Transverse colon (tissue), 4 donors: ENCODE measurements around the gene MYO16. TPM values are rescaled to one million over a fixed set of nuclear protein-coding genes. Genes with fewer than 3 reads are reported as not detected.

Experiments used
- DNase-seq: peaks from one replicate; pipeline ENCODE4 v3.0.0-alpha.2; 2019
- H3K27ac ChIP-seq, 4 donors: fragments of 200-600 bp; sonication (generic); 2 replicates each; pipeline ENCODE4 v1.5.1; 2016 to 2018; ENCODE audit warnings: inconsistent platforms in 4 of 4
- H3K27me3 ChIP-seq: fragments of 200-600 bp; sonication (generic); 2 replicates; pipeline ENCODE4 v1.5.1; 2017; ENCODE audit warnings: inconsistent platforms
- H3K36me3 ChIP-seq, 4 donors: fragments of 200-600 bp; sonication (generic); 2 replicates each; pipeline ENCODE4 v1.5.1; 2017 to 2019; ENCODE audit warnings: inconsistent platforms in 4 of 4
- H3K4me1 ChIP-seq, 4 donors: fragments of 200-600 bp; sonication (generic); 2 replicates each; pipeline ENCODE4 v1.5.1; 2017 to 2020; ENCODE audit warnings: inconsistent platforms in 4 of 4
- H3K4me3 ChIP-seq, 4 donors: fragments of 200-600 bp; sonication (generic); 1 replicate in 1 of 4; 2 replicates in 3 of 4; pipeline versions ENCODE4 v1.5.1 to v1.6.1; 2017 to 2019; ENCODE audit warnings: inconsistent platforms in 4 of 4
- H3K9me3 ChIP-seq, 2 donors: fragments of 200-600 bp; sonication (generic); 2 replicates each; pipeline ENCODE4 v1.5.1; 2017 to 2019; ENCODE audit warnings: inconsistent platforms in 2 of 2
- EP300 ChIP-seq: sonication (generic); formaldehyde crosslinking; IDR thresholded peaks from one replicate; pipeline ENCODE4 v1.6.1; 2017; ENCODE audit warnings: antibody characterized with exemption, low read depth
- POLR2A ChIP-seq: fragments of 450-650 bp; IDR thresholded peaks from one replicate; pipeline ENCODE4 v1.6.1; 2016; ENCODE audit warnings: antibody characterized with exemption, mild to moderate bottlenecking, moderate library complexity
- POLR2AphosphoS5 ChIP-seq, 3 donors: sonication (generic); formaldehyde crosslinking; IDR thresholded peaks; one replicate each; pipeline ENCODE4 v1.6.1; 2016; ENCODE audit warnings: antibody characterized with exemption in 3 of 3
- WGBS, 2 donors: methylation state at CpG; one replicate each; pipeline ENCODE4 v1.1.5; 2018; ENCODE audit warnings: low coverage in 1 of 2; 5-methylcytosine and 5-hydroxymethylcytosine counted together
- in situ Hi-C, 4 donors: fragments of 200-750 bp; cut with MboI; loops; one replicate each; pipeline versions ENCODE4 v1.15.0 to v1.15.1; 2017; ENCODE audit warnings: low sequenced_read_pairs in 3 of 4, low pct_ligation_motif_present in 1 of 4, low pct_unique_long_range_greater_than_20kb in 1 of 4
- intact Hi-C: fragments of 100-400 bp; cut with DNase I; formaldehyde crosslinking; loops from one replicate; pipeline ENCODE4 v1.15.1; 2023; ENCODE audit warnings: low total_unique reads
- total RNA-seq, 4 donors: library from RNA; depleted of rRNA; stranded (reverse); fragments of >200 nt; gene quantifications; one replicate each; pipeline ENCODE4 v1.1.0, GENCODE V29; 2016
- TF ChIP-seq, protein P1 (sequence below), 5 experiments: fragments of 200-600 bp in 3 of 5; fragments of 450-650 bp in 2 of 5; sonication (generic) in 3 of 5; IDR thresholded peaks; 1 replicate in 2 of 5; 2 replicates in 3 of 5; pipeline ENCODE4 v1.5.1; 2016 to 2017; ENCODE audit warnings: antibody characterized with exemption in 5 of 5, inconsistent platforms in 3 of 5, mild to moderate bottlenecking in 2 of 5, moderate library complexity in 1 of 5

MYO16 gene
- total RNA-seq, 4 donors from 2014 or later, result under 0.01 to 3.4 TPM; not detected in 2

DNA sequence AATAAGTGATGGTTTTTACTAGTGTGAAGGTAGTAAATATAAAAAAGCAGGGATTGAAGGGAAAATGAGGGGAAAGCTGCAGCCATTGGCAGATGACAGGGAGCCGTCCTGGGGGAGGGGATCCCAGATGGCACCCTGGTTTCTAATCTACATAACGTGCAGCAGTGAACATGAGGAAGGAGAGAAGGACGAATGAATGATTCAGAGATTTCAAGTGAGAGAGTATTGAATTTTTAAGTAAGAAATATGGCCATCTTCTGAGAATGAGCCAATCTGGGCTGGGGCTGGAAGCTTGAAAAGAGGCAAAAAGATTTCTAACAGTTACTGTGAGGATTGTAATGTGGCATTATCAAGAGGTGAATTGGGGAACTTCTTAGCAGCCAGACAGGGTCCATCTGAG is 414.2 kb downstream of the MYO16 start:
- Histone ChIP-seq H3K4me1 (no peaks in the 10 kb centered on the region), H3K36me3 (no peaks in the 10 kb centered on the region), H3K4me3 (no peak overlapping the region), H3K9me3 (no peaks in the 10 kb centered on the region), H3K27ac (no peak overlapping the region), H3K27me3 (no peaks in the 10 kb centered on the region)
- in situ Hi-C loops (no loop called here), intact Hi-C loops (no loop called here)
- no peak for DNase-seq
- 78 to 83% methylated on average over 3 of the region's 3 CpGs for WGBS, 2 donors
- TF ChIP-seq, protein P1, sequence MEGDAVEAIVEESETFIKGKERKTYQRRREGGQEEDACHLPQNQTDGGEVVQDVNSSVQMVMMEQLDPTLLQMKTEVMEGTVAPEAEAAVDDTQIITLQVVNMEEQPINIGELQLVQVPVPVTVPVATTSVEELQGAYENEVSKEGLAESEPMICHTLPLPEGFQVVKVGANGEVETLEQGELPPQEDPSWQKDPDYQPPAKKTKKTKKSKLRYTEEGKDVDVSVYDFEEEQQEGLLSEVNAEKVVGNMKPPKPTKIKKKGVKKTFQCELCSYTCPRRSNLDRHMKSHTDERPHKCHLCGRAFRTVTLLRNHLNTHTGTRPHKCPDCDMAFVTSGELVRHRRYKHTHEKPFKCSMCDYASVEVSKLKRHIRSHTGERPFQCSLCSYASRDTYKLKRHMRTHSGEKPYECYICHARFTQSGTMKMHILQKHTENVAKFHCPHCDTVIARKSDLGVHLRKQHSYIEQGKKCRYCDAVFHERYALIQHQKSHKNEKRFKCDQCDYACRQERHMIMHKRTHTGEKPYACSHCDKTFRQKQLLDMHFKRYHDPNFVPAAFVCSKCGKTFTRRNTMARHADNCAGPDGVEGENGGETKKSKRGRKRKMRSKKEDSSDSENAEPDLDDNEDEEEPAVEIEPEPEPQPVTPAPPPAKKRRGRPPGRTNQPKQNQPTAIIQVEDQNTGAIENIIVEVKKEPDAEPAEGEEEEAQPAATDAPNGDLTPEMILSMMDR (IDR thresholded peaks at IDR 0.05), result no peak
- TF ChIP-seq EP300 (no peak), POLR2A (no peak), POLR2AphosphoS5 (IDR thresholded peaks at IDR 0.05) (no peak)

DNA sequence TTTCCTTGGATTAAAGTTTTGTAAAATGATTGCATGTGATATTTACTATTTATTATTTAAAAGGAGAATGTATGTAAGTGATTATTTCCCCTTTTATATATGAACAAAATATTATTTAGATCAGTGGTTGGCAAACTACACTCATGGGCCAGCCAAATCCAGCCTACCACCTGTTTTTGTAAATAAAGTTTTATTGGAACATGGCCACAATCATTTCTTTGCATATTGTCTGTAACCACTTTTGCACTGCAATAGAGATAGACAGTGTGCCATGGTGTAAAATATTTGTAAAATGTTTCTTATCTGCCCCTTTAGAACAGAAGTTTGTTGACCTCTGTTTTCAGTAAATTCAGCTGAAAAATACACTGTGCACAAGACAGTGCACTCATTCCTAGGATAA is 426.4 kb downstream of the MYO16 start:
- no peaks in the 10 kb centered on the region for H3K4me1 ChIP-seq
- H3K27me3 ChIP-seq, result no peaks in the 10 kb centered on the region
- TF ChIP-seq POLR2A (no peak), EP300 (no peak), POLR2AphosphoS5 (IDR thresholded peaks at IDR 0.05) (no peak)
- TF ChIP-seq, protein P1 (IDR thresholded peaks at IDR 0.05), result no peak
- intact Hi-C loops, result no loop called here
- H3K9me3 ChIP-seq, result no peaks in the 10 kb centered on the region
- H3K36me3 ChIP-seq, result no peaks in the 10 kb centered on the region
- H3K27ac ChIP-seq, result no peak overlapping the region
- in situ Hi-C loops, result no loop called here
- DNase-seq, result no peak
- no peak overlapping the region for H3K4me3 ChIP-seq

DNA sequence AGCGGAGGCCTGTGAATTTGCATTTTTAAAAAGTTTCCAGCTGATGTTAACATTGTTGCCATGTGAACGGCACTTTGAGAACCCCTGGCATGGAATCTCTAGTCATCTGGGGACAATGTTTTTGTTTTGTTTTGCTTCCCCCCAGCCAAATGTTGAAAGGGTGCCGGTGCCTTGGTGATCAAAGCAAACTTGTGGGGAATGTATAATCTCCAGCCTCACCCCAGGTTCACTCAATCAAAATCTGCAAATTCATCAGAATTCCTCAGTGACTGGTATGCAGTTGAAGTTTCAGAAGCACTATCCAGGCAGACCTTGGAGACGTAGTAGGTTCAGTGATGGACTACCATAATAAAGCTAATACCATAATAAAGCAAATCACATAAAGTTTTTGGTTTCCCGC is 428.7 kb downstream of the MYO16 start:
- Histone ChIP-seq H3K27me3 (no peaks in the 10 kb centered on the region), H3K36me3 (no peaks in the 10 kb centered on the region), H3K27ac (no peak overlapping the region), H3K4me1 (no peaks in the 10 kb centered on the region), H3K9me3 (no peaks in the 10 kb centered on the region), H3K4me3 (no peak overlapping the region)
- in situ Hi-C loops (no loop called here), intact Hi-C loops (no loop called here)
- TF ChIP-seq, protein P1 (IDR thresholded peaks at IDR 0.05), result no peak
- TF ChIP-seq POLR2AphosphoS5 (IDR thresholded peaks at IDR 0.05) (no peak), POLR2A (no peak), EP300 (no peak)
- no peak for DNase-seq
- WGBS, 2 donors, result 75 to 79% methylated on average over 2 to 5 of the region's 5 CpGs

DNA sequence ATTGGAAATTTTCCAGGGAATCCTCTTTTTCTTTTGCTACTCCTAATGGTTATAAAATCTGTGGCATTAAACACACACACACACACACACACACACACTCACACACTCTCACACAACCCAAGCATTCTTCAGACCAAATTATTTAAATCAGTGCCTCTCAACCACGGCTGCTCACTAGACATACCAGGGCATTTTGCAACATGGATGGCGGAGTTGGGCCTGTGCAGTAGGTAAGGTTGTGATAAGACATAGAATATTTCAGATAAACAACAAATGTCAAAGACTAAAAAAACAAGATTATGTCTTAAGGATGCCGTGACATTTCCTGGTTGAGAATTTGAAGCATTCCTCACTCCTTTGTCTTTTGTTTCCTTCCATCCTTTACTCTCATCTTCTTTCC is 443.1 kb downstream of the MYO16 start:
- in situ Hi-C loops, result no loop called here
- Histone ChIP-seq H3K27me3 (no peaks in the 10 kb centered on the region), H3K4me1 (no peaks in the 10 kb centered on the region), H3K36me3 (no peaks in the 10 kb centered on the region), H3K4me3 (no peak overlapping the region), H3K9me3 (no peaks in the 10 kb centered on the region), H3K27ac (no peak overlapping the region)
- TF ChIP-seq POLR2A, result no peak
- no peak for TF ChIP-seq EP300
- no peak for TF ChIP-seq POLR2AphosphoS5 (IDR thresholded peaks at IDR 0.05)
- TF ChIP-seq, protein P1 (IDR thresholded peaks at IDR 0.05), result no peak
- 83 to 93% methylated on average over 3 of the region's 3 CpGs for WGBS, 2 donors
- intact Hi-C loops, result no loop called here
- no peak for DNase-seq
